CD4-positive, CD25-positive, alpha-beta regulatory T cell (primary cell): ENCODE measurements around the gene RNF225. TPM values are rescaled to one million over a fixed set of nuclear protein-coding genes. Genes with fewer than 3 reads are reported as not detected.
A peak's percentile ranks its signal among the peaks of the same experiment; 100 is the strongest.

Experiments used
- ATAC-seq, 2 donors: fragments of 150-1000 bp; cut with Tn5 transposase; one replicate each; pipeline ENCODE4 v1.10.0; 2021; ENCODE audit warnings: low read depth in 2 of 2, moderate number of reproducible peaks in 2 of 2, moderate library complexity in 1 of 2
- DNase-seq, 3 donors: peaks; one replicate each; pipeline versions ENCODE4 v3.0.0 to v3.0.0-alpha.2; 2012 to 2022; ENCODE audit warnings: mixed read lengths in 1 of 3
- H3K27ac ChIP-seq: one replicate; pipeline ENCODE4 v1.7.0; 2013; ENCODE audit warnings: mild to moderate bottlenecking, low read length; ENCODE audit not compliant: insufficient read depth, poor library complexity, severe bottlenecking
- H3K27me3 ChIP-seq: one replicate; pipeline ENCODE4 v1.7.0; 2013; ENCODE audit warnings: low read length; ENCODE audit not compliant: control insufficient read depth, insufficient read depth
- H3K36me3 ChIP-seq: one replicate; pipeline ENCODE4 v1.7.0; 2013; ENCODE audit warnings: mild to moderate bottlenecking, low read length, moderate library complexity; ENCODE audit not compliant: control insufficient read depth, insufficient read depth
- H3K4me1 ChIP-seq: 2 replicates; pipeline ENCODE4 v1.7.0; 2013; ENCODE audit warnings: mild to moderate bottlenecking, low read length; ENCODE audit not compliant: insufficient read depth, control insufficient read depth, poor library complexity, severe bottlenecking
- H3K4me3 ChIP-seq: one replicate; pipeline ENCODE4 v1.7.0; 2013; ENCODE audit warnings: low read depth, mild to moderate bottlenecking, low read length, moderate library complexity
- H3K9me3 ChIP-seq, 2 experiments: 1 replicate in 1 of 2; 2 replicates in 1 of 2; pipeline ENCODE4 v1.7.0; 2013; ENCODE audit warnings: low read length in 2 of 2, mild to moderate bottlenecking in 1 of 2, moderate library complexity in 1 of 2; ENCODE audit not compliant: control insufficient read depth in 2 of 2
- H3K27ac Mint-ChIP-seq, 3 donors: one replicate each; pipeline ENCODE4 v1.8.0; 2020 to 2022; ENCODE audit warnings: mild to moderate bottlenecking in 3 of 3, mixed read lengths in 3 of 3, moderate library complexity in 2 of 3
- H3K27me3 Mint-ChIP-seq: one replicate; pipeline ENCODE4 v1.8.0; 2022; ENCODE audit warnings: mild to moderate bottlenecking, mixed read lengths
- H3K36me3 Mint-ChIP-seq: one replicate; pipeline ENCODE4 v1.8.0; 2020; ENCODE audit warnings: mixed read lengths
- H3K4me1 Mint-ChIP-seq, 4 donors: one replicate each; pipeline ENCODE4 v1.8.0; 2020 to 2022; ENCODE audit warnings: mixed read lengths in 4 of 4, mild to moderate bottlenecking in 1 of 4
- H3K4me3 Mint-ChIP-seq, 4 donors: one replicate each; pipeline ENCODE4 v1.8.0; 2020 to 2022; ENCODE audit warnings: mild to moderate bottlenecking in 4 of 4, mixed read lengths in 4 of 4, moderate library complexity in 3 of 4
- H3K9me3 Mint-ChIP-seq, 7 donors: one replicate each; pipeline ENCODE4 v1.8.0; 2020 to 2022; ENCODE audit warnings: mixed read lengths in 7 of 7, mild to moderate bottlenecking in 3 of 7, moderate library complexity in 2 of 7
- polyA plus RNA-seq, 4 donors: library from polyadenylated mRNA; unstranded; fragments of 300-500 nt; fragmentation: Illumina TruSeq; gene quantifications; one replicate each; pipeline ENCODE4 v1.2.3, GENCODE V29; 2021
- total RNA-seq: library from RNA; stranded (reverse); gene quantifications from one replicate; pipeline ENCODE4 v1.2.3, GENCODE V29; 2022

The RNF225 gene
- total and polyA plus RNA-seq, 5 donors from 2014 or later = 0.39 TPM; not detected in 4

DNA sequence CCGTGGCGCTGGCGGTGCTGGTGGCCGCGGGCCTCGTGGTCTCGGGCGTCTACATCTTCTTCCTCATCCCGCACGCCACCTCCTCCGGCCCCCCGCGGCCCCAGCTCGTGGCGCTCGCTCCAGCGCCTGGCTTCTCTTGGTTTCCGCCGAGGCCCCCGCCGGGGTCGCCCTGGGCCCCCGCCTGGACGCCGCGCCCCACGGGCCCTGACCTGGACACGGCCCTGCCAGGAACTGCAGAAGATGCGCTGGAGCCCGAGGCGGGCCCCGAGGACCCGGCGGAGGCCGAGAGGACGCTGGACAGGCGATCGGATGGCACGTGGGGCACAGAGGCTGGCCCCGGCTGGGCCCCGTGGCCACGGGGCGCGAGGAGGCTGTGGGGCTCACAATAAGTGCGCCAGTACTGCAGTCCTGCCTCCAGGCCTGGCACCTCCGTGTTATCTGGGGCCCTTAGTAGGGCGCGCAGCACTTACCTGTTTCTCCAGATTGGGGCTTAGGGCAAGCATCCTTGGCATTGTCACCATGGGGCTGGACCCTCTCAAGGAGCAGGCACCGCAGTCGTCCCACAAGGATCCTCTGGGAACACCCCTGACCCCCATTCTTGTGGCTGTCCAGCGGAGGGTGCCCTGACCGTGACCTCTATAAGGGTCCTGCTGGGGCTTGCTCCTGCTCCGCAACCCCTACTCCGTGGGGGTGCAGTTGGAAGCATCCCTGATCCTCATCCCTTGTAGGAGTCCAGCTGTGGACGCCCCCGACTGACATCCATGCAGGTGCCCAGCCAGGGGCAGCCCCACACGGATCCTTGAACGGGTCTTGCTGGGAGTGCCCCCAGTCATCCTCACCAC, 1.5 kb downstream of the RNF225 start:
- no peaks in the 10 kb centered on the region for H3K27me3 ChIP-seq
- peaks cover 29% of the 10 kb centered on the region for H3K36me3 ChIP-seq
- H3K36me3 Mint-ChIP-seq = peaks cover 15% of the 10 kb centered on the region
- no peak overlapping the region for H3K27ac ChIP-seq
- no peaks in the 10 kb centered on the region for H3K9me3 ChIP-seq
- ATAC-seq (no peak), DNase-seq (no peak)
- no peak overlapping the region for H3K4me3 ChIP-seq
- H3K27me3 Mint-ChIP-seq = peaks cover 17% of the 10 kb centered on the region
- H3K27ac Mint-ChIP-seq = no peak overlapping the region
- no peaks in the 10 kb centered on the region for H3K9me3 Mint-ChIP-seq
- peaks cover 12% of the 10 kb centered on the region for H3K4me1 ChIP-seq
- peaks cover 0 to 24% (median 9%) of the 10 kb centered on the region in 4 donors for H3K4me1 Mint-ChIP-seq
- no peak overlapping the region for H3K4me3 Mint-ChIP-seq

DNA sequence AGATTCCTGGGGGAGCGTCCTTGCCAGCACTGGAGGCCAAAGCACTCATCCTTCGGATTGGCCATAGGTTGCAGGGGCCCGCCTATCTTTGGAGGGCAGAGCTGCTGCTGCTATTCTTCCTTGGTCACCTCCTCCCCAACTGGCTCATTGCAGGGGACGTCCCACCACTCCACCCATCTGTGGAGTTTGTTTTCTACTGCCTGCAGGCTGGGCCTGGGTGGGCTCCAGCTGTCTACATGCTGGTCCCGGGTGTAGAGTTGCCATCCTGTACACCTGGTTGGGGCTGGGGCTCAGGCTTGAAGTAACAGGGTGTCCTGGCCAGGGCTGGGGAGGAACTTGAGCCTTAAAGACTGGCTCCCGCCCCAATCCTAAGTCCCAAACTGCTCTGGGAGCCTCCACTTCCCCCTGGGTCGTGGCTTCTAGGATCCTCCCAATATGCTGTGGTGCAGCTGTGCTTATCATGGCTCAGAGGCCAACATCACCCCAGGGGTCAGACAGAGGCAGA, 2.1 kb downstream of the RNF225 start:
- H3K27ac Mint-ChIP-seq = no peak overlapping the region

DNA sequence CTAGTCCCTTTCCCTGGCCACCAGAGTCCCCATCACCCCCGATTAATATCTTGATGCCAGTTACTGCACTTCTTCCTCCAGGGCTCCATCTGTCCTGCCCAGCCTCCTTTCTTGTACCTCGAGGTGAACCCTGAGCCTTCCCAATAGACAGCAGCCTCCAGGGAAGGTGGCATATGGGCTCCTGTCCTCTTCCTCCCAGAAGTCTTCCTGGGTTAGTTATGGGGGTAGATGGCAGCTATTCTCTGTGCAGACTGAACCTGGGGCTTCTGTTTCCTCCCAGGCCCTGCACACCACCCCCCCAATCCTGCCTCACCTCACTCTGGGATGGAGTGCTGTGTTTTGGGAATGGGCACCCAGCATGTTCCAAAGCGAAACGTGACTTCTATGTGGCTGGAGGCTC, 2.6 kb downstream of the RNF225 start:
- Mint-ChIP-seq H3K27ac (no peak overlapping the region), H3K9me3 (no peaks in the 10 kb centered on the region), H3K4me1 (peaks cover 0 to 24% (median 9%) of the 10 kb centered on the region in 4 donors), H3K27me3 (peaks cover 17% of the 10 kb centered on the region), H3K4me3 (peak overlapping the region in 2 of 4 donors; percentile 12 to 65), H3K36me3 (peaks cover 15% of the 10 kb centered on the region)
- no peak for ATAC-seq
- Histone ChIP-seq H3K4me3 (no peak overlapping the region), H3K4me1 (peaks cover 16% of the 10 kb centered on the region), H3K27ac (no peak overlapping the region), H3K9me3 (no peaks in the 10 kb centered on the region), H3K36me3 (peaks cover 20% of the 10 kb centered on the region), H3K27me3 (no peaks in the 10 kb centered on the region)
- DNase-seq = no peak

More for the DNA sequence above, 2.1 kb downstream of the RNF225 start:
- H3K27me3 ChIP-seq = no peaks in the 10 kb centered on the region
- no peak for ATAC-seq
- H3K4me3 ChIP-seq = no peak overlapping the region
- H3K27ac ChIP-seq = no peak overlapping the region
- Mint-ChIP-seq H3K27me3 (peaks cover 17% of the 10 kb centered on the region), H3K4me1 (peaks cover 0 to 24% (median 9%) of the 10 kb centered on the region in 4 donors), H3K9me3 (no peaks in the 10 kb centered on the region), H3K36me3 (peaks cover 15% of the 10 kb centered on the region), H3K4me3 (peak overlapping the region in 2 of 4 donors; percentile 12 to 65)
- no peaks in the 10 kb centered on the region for H3K9me3 ChIP-seq
- H3K4me1 ChIP-seq = peaks cover 16% of the 10 kb centered on the region
- peaks cover 25% of the 10 kb centered on the region for H3K36me3 ChIP-seq
- DNase-seq = no peak

DNA sequence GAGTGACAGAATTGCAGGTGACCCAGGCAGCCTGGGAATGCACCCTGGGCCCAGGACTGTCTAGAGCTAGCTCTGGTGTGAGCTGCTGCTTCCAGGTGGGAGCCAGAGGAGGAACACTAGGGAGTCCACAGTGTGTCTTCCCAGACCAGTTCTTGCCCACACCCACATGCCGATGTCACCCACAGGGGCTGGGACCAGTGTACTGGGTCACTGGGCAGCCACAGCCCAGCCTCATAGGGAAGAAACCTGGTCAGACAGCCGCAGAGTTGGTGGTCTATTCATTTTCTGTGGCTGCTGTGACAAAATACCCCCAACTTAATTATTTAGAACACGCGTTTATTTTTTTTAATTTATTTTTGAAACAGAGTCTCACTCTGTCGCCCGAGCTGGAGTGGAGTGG, 3.1 kb downstream of the RNF225 start:
- H3K27me3 Mint-ChIP-seq = peaks cover 17% of the 10 kb centered on the region
- H3K27me3 ChIP-seq = no peaks in the 10 kb centered on the region
- peaks cover 15% of the 10 kb centered on the region for H3K36me3 ChIP-seq
- peak overlapping the region in 1 of 4 donors; percentile 12 for H3K4me3 Mint-ChIP-seq
- peaks cover 0 to 24% (median 9%) of the 10 kb centered on the region in 4 donors for H3K4me1 Mint-ChIP-seq
- no peak overlapping the region for H3K27ac ChIP-seq
- H3K27ac Mint-ChIP-seq = no peak overlapping the region
- peaks cover 16% of the 10 kb centered on the region for H3K4me1 ChIP-seq
- no peak overlapping the region for H3K4me3 ChIP-seq
- peaks cover 12% of the 10 kb centered on the region for H3K36me3 Mint-ChIP-seq
- ATAC-seq (no peak), DNase-seq (no peak)
- no peaks in the 10 kb centered on the region for H3K9me3 ChIP-seq
- H3K9me3 Mint-ChIP-seq = no peaks in the 10 kb centered on the region

DNA sequence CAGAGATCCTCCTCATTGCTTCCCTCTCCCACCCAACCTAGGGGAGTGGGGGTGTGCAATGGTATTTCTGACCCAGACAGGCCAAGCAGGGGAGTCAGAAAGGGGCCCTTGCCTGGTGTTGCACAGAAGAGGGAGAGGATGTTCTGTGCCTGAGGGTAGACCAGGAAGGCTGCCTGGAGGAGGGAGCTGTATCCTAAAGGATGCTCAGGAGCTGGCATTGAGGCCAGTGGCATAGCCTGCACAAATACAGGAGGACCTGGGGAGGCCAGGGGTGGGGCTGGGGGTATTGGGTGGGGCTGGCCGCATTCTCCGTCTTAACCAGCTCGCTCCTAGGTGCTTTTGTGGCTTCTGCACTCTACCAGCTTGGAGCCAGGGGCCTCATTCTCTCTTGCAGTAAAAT, 4.4 kb downstream of the RNF225 start:
- no peaks in the 10 kb centered on the region for H3K9me3 Mint-ChIP-seq
- Histone ChIP-seq H3K4me3 (no peak overlapping the region), H3K27me3 (no peaks in the 10 kb centered on the region), H3K36me3 (peaks cover 3% of the 10 kb centered on the region), H3K27ac (no peak overlapping the region), H3K4me1 (peaks cover 16% of the 10 kb centered on the region), H3K9me3 (no peaks in the 10 kb centered on the region)
- peaks cover 0 to 17% (median 8%) of the 10 kb centered on the region in 4 donors for H3K4me1 Mint-ChIP-seq
- no peak overlapping the region for H3K27ac Mint-ChIP-seq
- H3K4me3 Mint-ChIP-seq = peak overlapping the region in 3 of 4 donors; percentile 15 to 94 (median 74)
- no peak for ATAC-seq
- H3K27me3 Mint-ChIP-seq = peaks cover 9% of the 10 kb centered on the region
- H3K36me3 Mint-ChIP-seq = peaks cover 2% of the 10 kb centered on the region
- DNase-seq = no peak

DNA sequence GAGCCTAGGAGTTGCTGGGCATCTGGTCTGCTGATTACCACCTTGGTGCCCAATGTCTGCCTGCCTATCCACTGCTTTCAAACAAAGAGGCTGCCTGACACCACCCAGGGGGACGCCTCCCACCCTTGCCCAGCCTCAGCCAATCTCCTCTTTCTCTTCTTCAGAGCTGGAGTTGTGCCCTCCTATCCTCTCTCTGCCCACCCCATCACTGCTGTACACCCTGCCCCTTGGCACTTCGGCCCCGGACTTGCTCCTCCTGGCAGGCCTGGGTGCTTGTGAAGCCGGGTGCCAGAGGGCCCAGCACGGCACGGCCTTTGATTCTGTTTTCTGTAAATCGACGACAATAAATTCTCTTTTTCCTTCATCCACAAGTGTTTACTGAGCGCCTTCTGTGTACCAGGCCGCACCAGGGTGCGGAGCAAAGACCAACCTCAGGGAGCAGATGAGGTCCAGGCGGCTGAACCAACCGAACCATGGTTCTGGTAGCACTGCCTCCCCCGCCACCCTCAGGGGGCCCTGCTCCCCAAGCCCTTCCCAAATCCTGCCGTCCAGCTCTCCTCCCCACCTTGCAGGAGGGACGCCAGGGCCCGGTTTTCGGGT, 5.0 kb downstream of the RNF225 start:
- no peak overlapping the region for H3K4me3 ChIP-seq
- peaks cover 9% of the 10 kb centered on the region for H3K27me3 Mint-ChIP-seq
- DNase-seq (no peak), ATAC-seq (no peak)
- H3K27me3 ChIP-seq = no peaks in the 10 kb centered on the region
- peaks cover 16% of the 10 kb centered on the region for H3K4me1 ChIP-seq
- H3K4me1 Mint-ChIP-seq = peaks cover 0 to 16% (median 8%) of the 10 kb centered on the region in 4 donors
- H3K36me3 Mint-ChIP-seq = no peaks in the 10 kb centered on the region
- H3K4me3 Mint-ChIP-seq = peak overlapping the region in 3 of 4 donors; percentile 81 to 94 (median 86)
- H3K36me3 ChIP-seq = no peaks in the 10 kb centered on the region
- peak overlapping the region in 2 of 3 donors; percentile 91 to 95 for H3K27ac Mint-ChIP-seq
- H3K9me3 ChIP-seq = no peaks in the 10 kb centered on the region
- no peak overlapping the region for H3K27ac ChIP-seq
- H3K9me3 Mint-ChIP-seq = no peaks in the 10 kb centered on the region

DNA sequence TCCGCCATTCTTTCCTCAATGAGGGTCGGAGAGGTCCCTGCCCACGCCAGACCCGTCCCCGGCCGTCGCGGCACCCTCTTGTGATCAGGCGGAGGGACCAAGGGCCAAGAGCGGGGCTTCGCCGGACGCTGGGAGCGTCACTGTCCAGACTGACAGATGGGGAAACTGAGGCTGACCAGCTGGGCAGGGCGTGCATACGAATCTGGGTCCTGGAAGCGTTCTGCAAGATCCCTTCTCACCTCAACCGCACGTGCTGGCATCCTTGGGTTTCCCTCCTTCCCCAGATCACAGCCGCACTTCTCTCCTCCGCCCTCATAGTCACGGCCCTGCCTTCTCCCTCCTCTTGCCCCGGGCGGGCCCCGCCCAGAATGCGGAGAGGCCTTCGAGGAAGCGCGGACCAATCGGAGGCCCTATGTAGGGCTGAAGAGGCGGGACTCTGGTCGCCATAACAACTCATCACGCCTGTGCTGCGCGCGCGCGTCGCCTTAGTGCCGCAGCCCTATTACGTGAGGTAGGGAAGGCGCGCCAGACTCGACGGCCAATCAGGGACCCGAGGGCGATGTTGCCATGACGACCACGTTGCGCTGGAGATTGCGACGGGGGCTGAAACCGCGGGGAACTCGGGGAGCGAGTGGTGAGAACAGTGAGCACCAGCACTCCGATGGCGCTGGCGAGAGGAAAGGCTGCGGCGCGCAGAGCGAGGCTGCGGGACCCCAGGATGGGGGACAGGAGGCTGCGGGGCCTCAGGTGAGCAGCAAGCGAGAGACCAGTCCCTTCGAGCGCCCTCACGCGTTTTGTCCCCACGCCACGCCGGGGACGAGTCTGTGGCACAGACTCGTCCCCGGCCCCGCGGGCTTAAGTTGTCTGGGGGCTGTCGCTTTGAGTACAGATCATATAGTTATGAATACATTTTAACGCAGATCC, 5.7 kb downstream of the RNF225 start:
- Mint-ChIP-seq H3K9me3 (no peaks in the 10 kb centered on the region), H3K4me1 (peaks cover 0 to 16% (median 7%) of the 10 kb centered on the region in 4 donors), H3K36me3 (no peaks in the 10 kb centered on the region), H3K27me3 (peaks cover 9% of the 10 kb centered on the region), H3K4me3 (peak overlapping the region; percentile 81 to 94 (median 88)), H3K27ac (peak overlapping the region; percentile 66 to 95 (median 91))
- Histone ChIP-seq H3K4me1 (peaks cover 16% of the 10 kb centered on the region), H3K4me3 (peak overlapping the region; percentile 51), H3K27ac (peak overlapping the region; percentile 91), H3K9me3 (no peaks in the 10 kb centered on the region), H3K27me3 (no peaks in the 10 kb centered on the region), H3K36me3 (no peaks in the 10 kb centered on the region)
- ATAC-seq (peak; percentile 97 to 98), DNase-seq (peak; percentile 98 to 100 (median 99))
